B cell (primary cell): ENCODE measurements around the gene NUP54. TPM values are rescaled to one million over a fixed set of nuclear protein-coding genes. Genes with fewer than 3 reads are reported as not detected.

Experiments used
- ATAC-seq: fragments of 200-7000 bp; cut with Tn5 transposase; one replicate; pipeline ENCODE4 v1.10.0; 2021; ENCODE audit warnings: low read depth, mild to moderate bottlenecking, moderate number of reproducible peaks, moderate library complexity
- CTCF ChIA-PET: fragments of 350-600 bp; sonication (Branson Sonifier 250); formaldehyde crosslinking; loops from one replicate; lab custom pipeline; 2021; ENCODE audit warnings: antibody characterized with exemption, inconsistent platforms; lab: Charles Lee
- POLR2A ChIA-PET: fragments of 350-600 bp; sonication (Branson Sonifier 250); formaldehyde crosslinking; loops from one replicate; lab custom pipeline; 2021; ENCODE audit warnings: antibody characterized with exemption; lab: Charles Lee
- DNase-seq: peaks from one replicate; pipeline ENCODE4 v3.0.0; 2013
- H2AFZ ChIP-seq: 2 replicates; pipeline ENCODE4 v1.6.1; 2012; ENCODE audit warnings: mild to moderate bottlenecking, low read depth, low read length; ENCODE audit not compliant: insufficient read depth, poor library complexity, severe bottlenecking
- H3K27ac ChIP-seq, 2 donors: 1 replicate in 1 of 2; 2 replicates in 1 of 2; pipeline ENCODE4 v1.5.1; 2012 to 2013; ENCODE audit warnings: low read length in 2 of 2, mild to moderate bottlenecking in 2 of 2, moderate library complexity in 1 of 2
- H3K27me3 ChIP-seq, 4 experiments: fragments of 200-600 bp in 1 of 4; sonication (generic) in 1 of 4; replicated peaks in 1 of 4; 1 replicate in 2 of 4; 2 replicates in 2 of 4; pipeline versions ENCODE4 v1.6.1 to v1.7.0; 2013 to 2016; ENCODE audit warnings: low read length in 3 of 4, mild to moderate bottlenecking in 2 of 4, mixed read lengths in 1 of 4, moderate library complexity in 1 of 4; ENCODE audit not compliant: insufficient read depth in 4 of 4, control insufficient read depth in 3 of 4; ENCODE audit errors: control extremely low read depth in 1 of 4
- H3K36me3 ChIP-seq, 2 experiments: replicated peaks in 1 of 2; 1 replicate in 1 of 2; 2 replicates in 1 of 2; pipeline versions ENCODE4 v1.6.1 to v1.7.1; 2013; ENCODE audit warnings: low read length in 1 of 2; ENCODE audit not compliant: insufficient read depth in 2 of 2, control insufficient read depth in 1 of 2; ENCODE audit errors: control extremely low read depth in 1 of 2, extremely low read depth in 1 of 2
- H3K4me1 ChIP-seq, 2 donors: fragments of 200-600 bp in 1 of 2; sonication (generic) in 1 of 2; 1 replicate in 1 of 2; 2 replicates in 1 of 2; pipeline versions ENCODE4 v1.5.1 to v1.6.1; 2013 to 2017; ENCODE audit warnings: low read length in 2 of 2; ENCODE audit not compliant: control insufficient read depth in 2 of 2, insufficient read depth in 2 of 2
- H3K4me2 ChIP-seq: replicated peaks from 2 replicates; pipeline ENCODE3; 2012; ENCODE audit warnings: mild to moderate bottlenecking, low read depth, low read length; ENCODE audit not compliant: poor library complexity, severe bottlenecking
- H3K4me3 ChIP-seq, 5 experiments: fragments of 200-600 bp in 1 of 5; sonication (generic) in 1 of 5; 1 replicate in 3 of 5; 2 replicates in 2 of 5; pipeline versions ENCODE4 v1.5.1 to v1.7.0; 2011 to 2016; ENCODE audit warnings: low read length in 4 of 5, mild to moderate bottlenecking in 4 of 5, low read depth in 2 of 5, control low read depth in 1 of 5, moderate library complexity in 1 of 5; ENCODE audit not compliant: insufficient read depth in 1 of 5; ENCODE audit errors: control extremely low read depth in 1 of 5, extremely low read depth in 1 of 5
- H3K79me2 ChIP-seq: fragments of 200-600 bp; sonication (generic); one replicate; pipeline ENCODE4 v1.6.0; 2016; ENCODE audit warnings: low read length; ENCODE audit not compliant: control insufficient read depth, insufficient read depth
- H3K9ac ChIP-seq: fragments of 200-600 bp; sonication (generic); 2 replicates; pipeline ENCODE4 v1.6.1; 2017; ENCODE audit warnings: mild to moderate bottlenecking, low read length, moderate library complexity
- H3K9me3 ChIP-seq, 3 donors: one replicate each; pipeline versions ENCODE4 v1.6.1 to v1.7.1; 2013; ENCODE audit warnings: low read length in 2 of 3; ENCODE audit not compliant: control insufficient read depth in 2 of 3, insufficient read depth in 1 of 3; ENCODE audit errors: control extremely low read depth in 1 of 3
- H4K20me1 ChIP-seq: 2 replicates; pipeline ENCODE4 v1.6.0; 2012; ENCODE audit warnings: mild to moderate bottlenecking, low read length; ENCODE audit not compliant: insufficient read depth, control insufficient read depth, poor library complexity, severe bottlenecking
- H3K27ac Mint-ChIP-seq: one replicate; pipeline ENCODE4 v1.8.0; 2021; ENCODE audit warnings: mixed read lengths
- H3K27me3 Mint-ChIP-seq: one replicate; pipeline ENCODE4 v1.8.0; 2021; ENCODE audit warnings: mixed read lengths
- H3K4me1 Mint-ChIP-seq: one replicate; pipeline ENCODE4 v1.8.0; 2021; ENCODE audit warnings: mixed read lengths
- H3K4me3 Mint-ChIP-seq: one replicate; pipeline ENCODE4 v1.8.0; 2021; ENCODE audit warnings: mixed read lengths
- H3K9me3 Mint-ChIP-seq: one replicate; pipeline ENCODE4 v1.8.0; 2022; ENCODE audit warnings: mixed read lengths; ENCODE audit not compliant: insufficient read depth
- CTCF ChIP-seq: fragments of 200-600 bp; IDR thresholded peaks from one replicate; pipeline ENCODE4 v1.8.0; 2022; ENCODE audit warnings: antibody characterized with exemption, mild to moderate bottlenecking
- EZH2 ChIP-seq: IDR thresholded peaks from 2 replicates; pipeline ENCODE4 v1.6.1; 2012; ENCODE audit warnings: borderline replicate concordance, low read depth, mild to moderate bottlenecking, moderate library complexity, low read length; ENCODE audit not compliant: insufficient read depth, poor library complexity, severe bottlenecking
- WGBS: methylation state at CpG from one replicate; pipeline ENCODE4 v1.1.5; 2013; ENCODE audit warnings: missing lambda C conversion rate; ENCODE audit not compliant: insufficient coverage; 5-methylcytosine and 5-hydroxymethylcytosine counted together
- intact Hi-C: fragments of 100-400 bp; cut with micrococcal nuclease; formaldehyde crosslinking; loops from one replicate; pipeline ENCODE4 v1.10.0; 2022
- polyA plus RNA-seq: library from polyadenylated mRNA; depleted of rRNA; stranded (reverse); fragments of >200 nt; gene quantifications from 2 replicates; pipeline ENCODE4 v1.2.3, GENCODE V29; 2012
- total RNA-seq, 2 donors: library from RNA; stranded (reverse); fragments of 120-200 nt in 1 of 2; gene quantifications; 1 replicate in 1 of 2; 2 replicates in 1 of 2; pipeline versions ENCODE4 v1.2.3 to v1.2.4, GENCODE V29; 2013 to 2022

The NUP54 gene
- total and polyA plus RNA-seq, 2 donors (not counting 1 experiment from before 2014, with no cell fraction given), result 17.4 to 71.4 TPM

GRCh38 chr4:76083386-76083988 lies 64.7 kb downstream of the NUP54 start:
- CTCF ChIA-PET, result interaction anchor here (1.0 to 2.3 kb wide), 2 partner anchors 88 to 188 kb away, joined by 6 to 9 read pairs; no protein-coding TSS in a partner anchor
- Mint-ChIP-seq H3K27me3 (peaks cover 18% of the 10 kb centered on the region), H3K4me1 (no peaks in the 10 kb centered on the region), H3K9me3 (no peaks in the 10 kb centered on the region), H3K4me3 (no peak overlapping the region), H3K27ac (no peak overlapping the region)
- POLR2A ChIA-PET, result interaction anchor here (0.6 kb wide), 1 partner anchor 145 kb away, joined by 3 read pairs; no protein-coding TSS in a partner anchor
- TF ChIP-seq CTCF, result no peak
- TF ChIP-seq EZH2, result no peak
- Histone ChIP-seq H3K27me3 (peaks cover 0 to 2% (median 0%) of the 10 kb centered on the region in 4 experiments), H2AFZ (no peak overlapping the region), H3K4me3 (no peak overlapping the region), H3K27ac (no peak overlapping the region), H3K9ac (no peak overlapping the region), H3K36me3 (no peaks in the 10 kb centered on the region), H4K20me1 (no peaks in the 10 kb centered on the region), H3K9me3 (no peaks in the 10 kb centered on the region), H3K79me2 (no peaks in the 10 kb centered on the region), H3K4me2 (no peak overlapping the region), H3K4me1 (no peaks in the 10 kb centered on the region)
- no peak for DNase-seq
- intact Hi-C loops, result no loop called here
- no peak for ATAC-seq
- no CpG with 5 or more reads among the region's 3 CpGs for WGBS

- Mint-ChIP-seq H3K27ac (no peak overlapping the region), H3K4me3 (no peak overlapping the region), H3K27me3 (peaks cover 27% of the 10 kb centered on the region), H3K9me3 (no peaks in the 10 kb centered on the region), H3K4me1 (no peaks in the 10 kb centered on the region)
- Histone ChIP-seq H3K27me3 (peaks cover 0 to 5% (median 0%) of the 10 kb centered on the region in 4 experiments), H2AFZ (no peak overlapping the region), H3K4me2 (no peak overlapping the region), H3K4me3 (no peak overlapping the region), H3K79me2 (no peaks in the 10 kb centered on the region), H3K27ac (no peak overlapping the region), H4K20me1 (no peaks in the 10 kb centered on the region), H3K9me3 (no peaks in the 10 kb centered on the region), H3K36me3 (no peaks in the 10 kb centered on the region), H3K4me1 (no peaks in the 10 kb centered on the region), H3K9ac (no peak overlapping the region)
- ATAC-seq, result no peak
- CTCF ChIA-PET, result interaction anchor here (0.6 to 0.9 kb wide), 5 partner anchors 9 to 86 kb away, joined by 3 to 4 read pairs (median 3); no protein-coding TSS in a partner anchor
- intact Hi-C loops, result no loop called here
- 100% methylated on average over 1 of the region's 4 CpGs for WGBS
- TF ChIP-seq EZH2 (no peak), CTCF (no peak)
- no peak for DNase-seq
- POLR2A ChIA-PET, result no interaction called here
Measured at GRCh38 chr4:76078033-76078613, 70.1 kb downstream of the NUP54 start.
